Amniotic stem cell (primary cell): ENCODE data around the gene CHGA.

ENCODE experiments used
- DNase-seq: peaks from one replicate; lab custom pipeline; 2025; lab: John Stamatoyannopoulos, UW

Gene CHGA

GRCh38 chr14:92930737-92931602, 8.0 kb downstream of the CHGA start:
- DNase-seq = no peak

GRCh38 chr14:92931681-92932447, 8.9 kb downstream of the CHGA start:
- no peak for DNase-seq

GRCh38 chr14:92932448-92933395, 9.8 kb downstream of the CHGA start:
- no peak for DNase-seq

GRCh38 chr14:92933481-92933880, 10.5 kb downstream of the CHGA start:
- no peak for DNase-seq

- no peak for DNase-seq
Measured at GRCh38 chr14:92934196-92935085, 11.5 kb downstream of the CHGA start.

GRCh38 chr14:92935446-92935845, 12.5 kb downstream of the CHGA start:
- no peak for DNase-seq

GRCh38 chr14:92936085-92936484, 13.1 kb downstream of the CHGA start:
- no peak for DNase-seq

- DNase-seq = no peak
Measured at GRCh38 chr14:92937051-92937937, 14.3 kb downstream of the CHGA start.

- DNase-seq = no peak
Measured at GRCh38 chr14:92938235-92938875, 15.4 kb downstream of the CHGA start.

- DNase-seq = no peak
Measured at GRCh38 chr14:92938890-92939671, 16.1 kb downstream of the CHGA start.

GRCh38 chr14:92939699-92940098, 16.7 kb downstream of the CHGA start:
- no peak for DNase-seq

GRCh38 chr14:92940543-92940942, 17.6 kb downstream of the CHGA start:
- DNase-seq = no peak

- DNase-seq = no peak
Measured at GRCh38 chr14:92941531-92941930, 18.6 kb downstream of the CHGA start.

- no peak for DNase-seq
Measured at GRCh38 chr14:92942136-92942535, 19.2 kb downstream of the CHGA start.

GRCh38 chr14:92942576-92942975, 19.6 kb downstream of the CHGA start:
- no peak for DNase-seq

GRCh38 chr14:92942976-92943710, 20.2 kb downstream of the CHGA start:
- no peak for DNase-seq

- no peak for DNase-seq
Measured at GRCh38 chr14:92943855-92944570, 21.1 kb downstream of the CHGA start.
